H1 (cell line): Measurements from ENCODE around the gene FGFR2. TPM values are rescaled to one million over a fixed set of nuclear protein-coding genes. Genes with fewer than 3 reads are reported as not detected.
A peak's percentile ranks its signal among the peaks of the same experiment; 100 is the strongest.

ENCODE experiments used
- ASH2L ChIP-seq: fragments of 200-600, 300-600 bp; sonication (generic); IDR thresholded peaks from one replicate; pipeline ENCODE4 v1.7.1; 2017; ENCODE audit warnings: low read length
- BCL11A ChIP-seq, 2 experiments: IDR thresholded peaks; one replicate each; pipeline ENCODE4 v1.6.1; 2011; ENCODE audit warnings: low read depth in 2 of 2, low read length in 2 of 2, mild to moderate bottlenecking in 2 of 2
- CHD2 ChIP-seq: IDR thresholded peaks from 2 replicates; pipeline ENCODE4 v1.6.1; 2012; ENCODE audit warnings: low read length, improper control_type of control experiment
- CREB1 ChIP-seq: IDR thresholded peaks from 2 replicates; pipeline ENCODE4 v1.6.1; 2012; ENCODE audit warnings: inconsistent platforms
- CTBP2 ChIP-seq: IDR thresholded peaks from 2 replicates; pipeline ENCODE4 v1.7.0; 2011; ENCODE audit warnings: borderline replicate concordance, mild to moderate bottlenecking, moderate library complexity, mixed read lengths, low read length; ENCODE audit not compliant: insufficient read depth, insufficient read length
- EGR1 ChIP-seq: IDR thresholded peaks from 2 replicates; pipeline ENCODE4 v1.6.1; 2011; ENCODE audit warnings: low read depth, low read length, borderline replicate concordance
- EP300 ChIP-seq, 2 experiments: IDR thresholded peaks; 1 replicate in 1 of 2; 2 replicates in 1 of 2; pipeline ENCODE4 v1.6.1; 2011 to 2012; ENCODE audit warnings: low read depth in 2 of 2, low read length in 2 of 2, mild to moderate bottlenecking in 2 of 2, borderline replicate concordance in 1 of 2, inconsistent platforms in 1 of 2, moderate library complexity in 1 of 2
- HDAC2 ChIP-seq, 2 experiments: fragments of 300-600 bp in 1 of 2; sonication (generic) in 1 of 2; IDR thresholded peaks; 2 replicates each; pipeline ENCODE4 v1.6.1; 2011 to 2012; ENCODE audit warnings: low read depth in 2 of 2, low read length in 2 of 2, mild to moderate bottlenecking in 2 of 2, moderate library complexity in 2 of 2, borderline replicate concordance in 1 of 2, inconsistent platforms in 1 of 2
- JUN ChIP-seq: IDR thresholded peaks from 2 replicates; pipeline ENCODE4 v1.6.1; 2011; ENCODE audit warnings: low read depth, mild to moderate bottlenecking, improper control_type of control experiment, low read length
- KDM1A ChIP-seq: fragments of 200-600, 300-600 bp; sonication (generic); IDR thresholded peaks from 2 replicates; pipeline ENCODE4 v1.7.1; 2016; ENCODE audit warnings: mild to moderate bottlenecking, low read length, borderline replicate concordance
- PHF8 ChIP-seq: fragments of 200-600 bp; sonication (generic); conservative IDR thresholded peaks from 2 replicates; pipeline ENCODE4 v1.7.1; 2012; ENCODE audit warnings: low read depth, mild to moderate bottlenecking, inconsistent platforms, low read length, moderate library complexity
- POLR2A ChIP-seq, 2 experiments: IDR thresholded peaks; 1 replicate in 1 of 2; 2 replicates in 1 of 2; pipeline ENCODE4 v1.6.1; 2011; ENCODE audit warnings: low read depth in 2 of 2, low read length in 2 of 2, mild to moderate bottlenecking in 2 of 2; ENCODE audit errors: control extremely low read depth in 1 of 2
- POLR2AphosphoS5 ChIP-seq: IDR thresholded peaks from 2 replicates; pipeline ENCODE4 v1.6.1; 2011; ENCODE audit warnings: low read depth, low read length
- RAD21 ChIP-seq, 2 experiments: IDR thresholded peaks in 1 of 2; conservative IDR thresholded peaks in 1 of 2; 2 replicates each; pipeline ENCODE4 v1.6.1; 2011; ENCODE audit warnings: low read depth in 2 of 2, low read length in 2 of 2, improper control_type of control experiment in 1 of 2, inconsistent platforms in 1 of 2, mild to moderate bottlenecking in 1 of 2, moderate library complexity in 1 of 2
- RFX5 ChIP-seq: IDR thresholded peaks from 2 replicates; pipeline ENCODE4 v1.6.1; 2011; ENCODE audit warnings: low read depth, low read length, improper control_type of control experiment, borderline replicate concordance
- SIX5 ChIP-seq: IDR thresholded peaks from 2 replicates; pipeline ENCODE4 v1.6.1; 2011; ENCODE audit warnings: mild to moderate bottlenecking, low read depth, low read length
- SP1 ChIP-seq: IDR thresholded peaks from 2 replicates; pipeline ENCODE4 v1.6.1; 2011; ENCODE audit warnings: low read depth, low read length
- SRF ChIP-seq: IDR thresholded peaks from 2 replicates; pipeline ENCODE4 v1.6.1; 2011; ENCODE audit warnings: mild to moderate bottlenecking, low read depth, low read length, moderate library complexity
- TAF1 ChIP-seq: IDR thresholded peaks from 2 replicates; pipeline ENCODE4 v1.6.1; 2011; ENCODE audit warnings: mild to moderate bottlenecking, low read depth, low read length
- TAF7 ChIP-seq: optimal IDR thresholded peaks from 2 replicates; pipeline ENCODE3; 2011; ENCODE audit warnings: low read depth, mild to moderate bottlenecking, inconsistent platforms, low read length, moderate library complexity, borderline replicate concordance
- polyA plus RNA-seq, 7 experiments: library from polyadenylated mRNA; depleted of rRNA in 3 of 7; stranded (reverse) in 5 of 7; unstranded in 2 of 7; fragments of >200 nt in 5 of 7; fragments of 200-250 nt in 2 of 7; gene quantifications; 1 replicate in 5 of 7; 2 replicates in 1 of 7; 4 replicates in 1 of 7; pipeline versions ENCODE4 v1.2.1 to v1.2.3, GENCODE V29; 2011 to 2013; ENCODE audit warnings: missing spikeins in 2 of 7, mixed read lengths in 2 of 7
- total RNA-seq: library from RNA; stranded (reverse); fragmentation: NEBNext Ultra II Directional; extraction: Animal tissue kit (Norgen Biotek cat#: 25700); gene quantifications from 2 replicates; pipeline ENCODE4 v1.2.1, GENCODE V29; 2021
- TF ChIP-seq, protein P1 (sequence below): IDR thresholded peaks from 2 replicates; pipeline ENCODE4 v1.6.1; 2012; ENCODE audit warnings: inconsistent platforms

The FGFR2 gene
- total and polyA plus RNA-seq, 2 of the 8 experiments (the other 6 are each of a cell fraction or from before 2014, with no cell fraction given) = 50.2 to 81.2 TPM

DNA sequence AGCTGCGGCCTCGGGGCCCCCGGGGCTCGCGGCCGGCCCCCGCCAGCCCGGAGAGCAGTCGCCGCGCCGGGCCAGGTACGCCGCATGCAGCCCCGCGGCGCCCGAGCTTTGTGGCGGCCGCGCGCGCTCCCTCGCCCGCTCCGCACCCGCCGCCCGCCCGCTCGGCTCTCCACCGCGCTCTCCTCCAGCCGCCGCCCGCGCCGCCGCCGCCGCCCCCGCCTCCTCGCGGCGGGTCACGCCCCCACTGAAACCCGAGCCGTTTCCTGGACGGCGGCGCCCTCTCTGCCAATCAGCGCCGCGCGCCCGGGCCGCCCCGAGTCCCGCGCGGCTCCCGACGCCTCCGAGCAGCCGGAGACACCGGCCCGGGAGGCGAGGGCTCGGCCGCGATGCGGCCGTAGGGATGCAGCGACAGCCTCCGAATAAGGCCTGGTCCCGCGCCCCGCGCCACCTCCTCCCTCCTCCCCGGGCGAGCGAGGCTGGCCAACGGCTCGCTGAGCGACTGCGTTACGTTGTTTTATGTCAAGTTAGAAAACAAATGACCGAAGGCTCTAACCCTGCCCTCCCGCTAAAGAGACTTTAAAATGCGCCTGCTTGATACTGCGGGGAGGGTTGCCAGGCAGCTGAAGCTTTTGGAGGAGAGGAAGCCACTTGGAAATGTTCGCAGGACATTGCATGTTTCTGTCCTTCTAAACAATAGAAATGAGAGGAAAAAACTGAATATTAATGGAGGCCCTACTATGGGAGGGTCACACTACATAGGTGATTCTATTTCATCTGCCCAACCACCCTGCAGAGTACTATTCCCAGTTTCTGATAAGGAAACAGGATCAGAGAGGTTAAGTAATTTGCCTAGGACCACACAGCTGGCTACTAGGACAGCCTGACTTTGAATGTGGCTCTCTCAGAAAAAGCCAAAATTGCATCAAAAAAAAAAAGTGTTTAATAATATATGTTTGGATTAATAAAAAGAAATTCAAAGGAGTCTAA lies at the start of gene FGFR2 (continued):
- TF ChIP-seq BCL11A (IDR thresholded peaks at IDR 0.05; ENCODE audit: low read depth in 2 of 2, low read length in 2 of 2) (no peak), RAD21 (IDR thresholded peaks at IDR 0.05 in 1 of 2, conservative IDR thresholded peaks at IDR 0.05 in 1 of 2; ENCODE audit: low read depth in 2 of 2, low read length in 2 of 2) (no peak; a peak in 1 of 4 replicates), PHF8 (peak; percentile 75), CHD2 (no peak), POLR2AphosphoS5 (peak; percentile 7; the same call in 1 of the 2 replicates), KDM1A (peak; percentile 86), EP300 (IDR thresholded peaks at IDR 0.05; ENCODE audit: borderline replicate concordance in 1 of 2, low read depth in 2 of 2, low read length in 2 of 2) (peak in 1 of 2 experiments; percentile 76; a peak in 1 of 3 replicates), POLR2A (IDR thresholded peaks at IDR 0.05; ENCODE audit: control extremely low read depth in 1 of 2, low read depth in 2 of 2, low read length in 2 of 2) (peak; percentile 77 to 85), EGR1 (peak; percentile 83), CTBP2 (no peak), TAF1 (peak; percentile 56; the same call in 1 of the 2 replicates), SP1 (0 out of 2 replicates have a peak, but pooled peaks have one; percentile 8), JUN (no peak), SIX5 (no peak), ASH2L (peak; percentile 93), TAF7 (peak; percentile 45), CREB1 (0 out of 2 replicates have a peak, but pooled peaks have one; percentile 4), SRF (0 out of 2 replicates have a peak, but pooled peaks have one; percentile 11), RFX5 (no peak), HDAC2 (IDR thresholded peaks at IDR 0.05; ENCODE audit: borderline replicate concordance in 1 of 2, low read depth in 2 of 2, low read length in 2 of 2) (peak in 1 of 2 experiments; percentile 55; a peak in 1 of 4 replicates)
- TF ChIP-seq, protein P1, sequence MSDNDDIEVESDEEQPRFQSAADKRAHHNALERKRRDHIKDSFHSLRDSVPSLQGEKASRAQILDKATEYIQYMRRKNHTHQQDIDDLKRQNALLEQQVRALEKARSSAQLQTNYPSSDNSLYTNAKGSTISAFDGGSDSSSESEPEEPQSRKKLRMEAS = peak; percentile 47; the same call in 1 of the 2 replicates
